Neural progenitor cell (in vitro differentiated cells): ENCODE data around the gene SLIT1.

ENCODE experiments used
- EZH2 ChIP-seq: fragments of 200-600 bp; sonication (generic); IDR thresholded peaks from 2 replicates; pipeline ENCODE4 v1.6.1; 2017; ENCODE audit warnings: antibody characterized with exemption, mild to moderate bottlenecking, moderate library complexity
- EZH2phosphoT487 ChIP-seq: fragments of 200-600 bp; sonication (generic); IDR thresholded peaks from 2 replicates; pipeline ENCODE4 v1.6.1; 2017; ENCODE audit warnings: antibody characterized with exemption
- TF ChIP-seq, protein P1 (sequence below): fragments of 200-600 bp; sonication (generic); IDR thresholded peaks from 2 replicates; pipeline ENCODE4 v1.5.1; 2017; ENCODE audit warnings: antibody characterized with exemption, mild to moderate bottlenecking

GRCh38 chr10:97144297-97144696 is 41.5 kb downstream of the SLIT1 start:
- TF ChIP-seq EZH2phosphoT487, result no peak
- TF ChIP-seq EZH2, result no peak
- TF ChIP-seq, protein P1, sequence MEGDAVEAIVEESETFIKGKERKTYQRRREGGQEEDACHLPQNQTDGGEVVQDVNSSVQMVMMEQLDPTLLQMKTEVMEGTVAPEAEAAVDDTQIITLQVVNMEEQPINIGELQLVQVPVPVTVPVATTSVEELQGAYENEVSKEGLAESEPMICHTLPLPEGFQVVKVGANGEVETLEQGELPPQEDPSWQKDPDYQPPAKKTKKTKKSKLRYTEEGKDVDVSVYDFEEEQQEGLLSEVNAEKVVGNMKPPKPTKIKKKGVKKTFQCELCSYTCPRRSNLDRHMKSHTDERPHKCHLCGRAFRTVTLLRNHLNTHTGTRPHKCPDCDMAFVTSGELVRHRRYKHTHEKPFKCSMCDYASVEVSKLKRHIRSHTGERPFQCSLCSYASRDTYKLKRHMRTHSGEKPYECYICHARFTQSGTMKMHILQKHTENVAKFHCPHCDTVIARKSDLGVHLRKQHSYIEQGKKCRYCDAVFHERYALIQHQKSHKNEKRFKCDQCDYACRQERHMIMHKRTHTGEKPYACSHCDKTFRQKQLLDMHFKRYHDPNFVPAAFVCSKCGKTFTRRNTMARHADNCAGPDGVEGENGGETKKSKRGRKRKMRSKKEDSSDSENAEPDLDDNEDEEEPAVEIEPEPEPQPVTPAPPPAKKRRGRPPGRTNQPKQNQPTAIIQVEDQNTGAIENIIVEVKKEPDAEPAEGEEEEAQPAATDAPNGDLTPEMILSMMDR, result no peak
